Mesendoderm (in vitro differentiated cells): Measurements from ENCODE around the gene IKZF1.

Experiments used
- DNase-seq: peaks from one replicate; pipeline ENCODE4 v3.0.0; 2013
- H2AK5ac ChIP-seq: 2 replicates; pipeline ENCODE4 v1.6.1; 2013; ENCODE audit warnings: low read length, inconsistent platforms
- H2BK120ac ChIP-seq: 2 replicates; pipeline ENCODE4 v1.6.1; 2013; ENCODE audit warnings: low read depth, mild to moderate bottlenecking, low read length, moderate library complexity, mixed read lengths
- H2BK15ac ChIP-seq: replicated peaks from 2 replicates; pipeline ENCODE4 v1.6.1; 2013; ENCODE audit warnings: low read depth, mild to moderate bottlenecking, moderate library complexity
- H2BK5ac ChIP-seq: 2 replicates; pipeline ENCODE4 v1.6.1; 2013; ENCODE audit warnings: low read length, inconsistent platforms
- H3K18ac ChIP-seq: 2 replicates; pipeline ENCODE4 v1.6.1; 2013; ENCODE audit warnings: mild to moderate bottlenecking, low read length, mixed read lengths
- H3K23ac ChIP-seq: one replicate; pipeline ENCODE4 v1.6.1; 2013; ENCODE audit warnings: low read length
- H3K27ac ChIP-seq: 2 replicates; pipeline ENCODE4 v1.5.1; 2013; ENCODE audit warnings: low read depth, mild to moderate bottlenecking, inconsistent platforms, low read length, moderate library complexity
- H3K27me3 ChIP-seq: 2 replicates; pipeline ENCODE4 v1.6.1; 2013; ENCODE audit warnings: low read length, control low read depth, mild to moderate bottlenecking, inconsistent platforms; ENCODE audit not compliant: insufficient read depth, poor library complexity
- H3K36me3 ChIP-seq: 2 replicates; pipeline ENCODE4 v1.6.1; 2013; ENCODE audit warnings: low read length, inconsistent platforms; ENCODE audit not compliant: control insufficient read depth, insufficient read depth
- H3K4ac ChIP-seq: one replicate; pipeline ENCODE4 v1.6.1; 2013; ENCODE audit warnings: low read depth, mild to moderate bottlenecking, low read length, moderate library complexity
- H3K4me1 ChIP-seq: 2 replicates; pipeline ENCODE4 v1.6.1; 2013; ENCODE audit warnings: low read depth, low read length, inconsistent platforms; ENCODE audit not compliant: control insufficient read depth
- H3K4me2 ChIP-seq: 2 replicates; pipeline ENCODE4 v1.6.1; 2013; ENCODE audit warnings: low read length
- H3K4me3 ChIP-seq: 2 replicates; pipeline ENCODE4 v1.5.1; 2013; ENCODE audit warnings: mild to moderate bottlenecking, low read length
- H3K56ac ChIP-seq: one replicate; pipeline ENCODE4 v1.6.1; 2013; ENCODE audit warnings: low read length
- H3K79me1 ChIP-seq: 2 replicates; pipeline ENCODE4 v1.6.1; 2013; ENCODE audit warnings: low read length, inconsistent platforms
- H3K79me2 ChIP-seq: 2 replicates; pipeline ENCODE4 v1.6.1; 2013; ENCODE audit warnings: mild to moderate bottlenecking, low read length; ENCODE audit not compliant: control insufficient read depth, insufficient read depth
- H3K9ac ChIP-seq: 2 replicates; pipeline ENCODE4 v1.6.1; 2013; ENCODE audit warnings: low read length, inconsistent platforms
- H4K5ac ChIP-seq: one replicate; pipeline ENCODE4 v1.6.1; 2013; ENCODE audit warnings: low read length
- H4K8ac ChIP-seq: one replicate; pipeline ENCODE4 v1.6.1; 2013; ENCODE audit warnings: low read depth, mild to moderate bottlenecking, control low read depth, low read length, moderate library complexity
- WGBS: extraction: QIAGEN DNeasy Blood & Tissue Kit; methylation state at CpG from one replicate; pipeline ENCODE4 v1.1.7; 2013; ENCODE audit warnings: low lambda C conversion rate, missing lambda C conversion rate; ENCODE audit not compliant: insufficient coverage; ENCODE audit errors: extremely low coverage; 5-methylcytosine and 5-hydroxymethylcytosine counted together

IKZF1 gene

GRCh38 chr7:50353894-50354595 lies 49.5 kb downstream of the IKZF1 start:
- no peaks in the 10 kb centered on the region for H3K4me1 ChIP-seq
- H3K18ac ChIP-seq: no peak overlapping the region
- H3K27me3 ChIP-seq: no peaks in the 10 kb centered on the region
- H3K4me2 ChIP-seq: no peak overlapping the region
- no peak overlapping the region for H3K4ac ChIP-seq
- H2BK15ac ChIP-seq: no peak overlapping the region
- no peaks in the 10 kb centered on the region for H3K79me2 ChIP-seq
- H3K36me3 ChIP-seq: no peaks in the 10 kb centered on the region
- no CpG with 5 or more reads among the region's 9 CpGs for WGBS
- no peak overlapping the region for H3K4me3 ChIP-seq
- no peak overlapping the region for H3K56ac ChIP-seq
- no peak overlapping the region for H3K27ac ChIP-seq
- DNase-seq: no peak
- H3K23ac ChIP-seq: no peak overlapping the region
- H2AK5ac ChIP-seq: no peak overlapping the region
- H3K79me1 ChIP-seq: no peaks in the 10 kb centered on the region
- H3K9ac ChIP-seq: no peak overlapping the region
- no peak overlapping the region for H2BK5ac ChIP-seq
- no peak overlapping the region for H4K8ac ChIP-seq
- no peak overlapping the region for H4K5ac ChIP-seq
- no peak overlapping the region for H2BK120ac ChIP-seq

GRCh38 chr7:50355817-50356178 lies 51.3 kb downstream of the IKZF1 start:
- H2AK5ac ChIP-seq: no peak overlapping the region
- no CpG with 5 or more reads among the region's 9 CpGs for WGBS
- peaks cover 11% of the 10 kb centered on the region for H3K4me1 ChIP-seq
- no peak overlapping the region for H3K4me3 ChIP-seq
- H4K5ac ChIP-seq: no peak overlapping the region
- H3K4ac ChIP-seq: no peak overlapping the region
- H2BK5ac ChIP-seq: no peak overlapping the region
- peak; percentile 59 for DNase-seq
- no peak overlapping the region for H3K27ac ChIP-seq
- no peaks in the 10 kb centered on the region for H3K27me3 ChIP-seq
- H3K36me3 ChIP-seq: no peaks in the 10 kb centered on the region
- H3K18ac ChIP-seq: no peak overlapping the region
- H2BK120ac ChIP-seq: no peak overlapping the region
- no peaks in the 10 kb centered on the region for H3K79me1 ChIP-seq
- no peak overlapping the region for H3K4me2 ChIP-seq
- H2BK15ac ChIP-seq: no peak overlapping the region
- H3K9ac ChIP-seq: no peak overlapping the region
- no peaks in the 10 kb centered on the region for H3K79me2 ChIP-seq
- no peak overlapping the region for H4K8ac ChIP-seq
- H3K23ac ChIP-seq: no peak overlapping the region
- no peak overlapping the region for H3K56ac ChIP-seq

- Histone ChIP-seq H2BK15ac (no peak overlapping the region), H3K56ac (peak overlapping the region; percentile 56)
- DNase-seq: no peak
Observed at GRCh38 chr7:50356212-50356944, 51.9 kb downstream of the IKZF1 start.

GRCh38 chr7:50356945-50357268 lies 52.4 kb downstream of the IKZF1 start:
- no peak overlapping the region for H3K23ac ChIP-seq
- H3K27ac ChIP-seq: no peak overlapping the region
- no peak overlapping the region for H3K4me2 ChIP-seq
- no peak overlapping the region for H3K4me3 ChIP-seq
- no peak for DNase-seq
- no peak overlapping the region for H4K8ac ChIP-seq
- no peak overlapping the region for H2BK5ac ChIP-seq
- H3K79me1 ChIP-seq: no peaks in the 10 kb centered on the region
- no peaks in the 10 kb centered on the region for H3K36me3 ChIP-seq
- H2BK120ac ChIP-seq: no peak overlapping the region
- H3K79me2 ChIP-seq: no peaks in the 10 kb centered on the region
- H3K9ac ChIP-seq: no peak overlapping the region
- WGBS: no CpG with 5 or more reads among the region's 7 CpGs
- H4K5ac ChIP-seq: no peak overlapping the region
- H2BK15ac ChIP-seq: no peak overlapping the region
- H3K4me1 ChIP-seq: peaks cover 11% of the 10 kb centered on the region
- H3K27me3 ChIP-seq: no peaks in the 10 kb centered on the region
- no peak overlapping the region for H3K4ac ChIP-seq
- H3K18ac ChIP-seq: no peak overlapping the region
- no peak overlapping the region for H2AK5ac ChIP-seq
- H3K56ac ChIP-seq: no peak overlapping the region

More at GRCh38 chr7:50356212-50356944, 51.9 kb downstream of the IKZF1 start:
- H2BK120ac ChIP-seq: no peak overlapping the region
- no peaks in the 10 kb centered on the region for H3K79me1 ChIP-seq
- H3K18ac ChIP-seq: no peak overlapping the region
- no peak overlapping the region for H3K23ac ChIP-seq
- WGBS: no CpG with 5 or more reads among the region's 15 CpGs
- H3K9ac ChIP-seq: no peak overlapping the region
- no peak overlapping the region for H3K4me3 ChIP-seq
- H3K4ac ChIP-seq: no peak overlapping the region
- H2BK5ac ChIP-seq: no peak overlapping the region
- peak overlapping the region; percentile 52 for H2AK5ac ChIP-seq
- H4K8ac ChIP-seq: no peak overlapping the region
- H3K27me3 ChIP-seq: no peaks in the 10 kb centered on the region
- H3K36me3 ChIP-seq: no peaks in the 10 kb centered on the region
- H3K4me1 ChIP-seq: peaks cover 11% of the 10 kb centered on the region
- H3K27ac ChIP-seq: no peak overlapping the region
- no peaks in the 10 kb centered on the region for H3K79me2 ChIP-seq
- H4K5ac ChIP-seq: no peak overlapping the region
- H3K4me2 ChIP-seq: no peak overlapping the region

GRCh38 chr7:50357426-50357825 lies 52.9 kb downstream of the IKZF1 start:
- Histone ChIP-seq H4K5ac (no peak overlapping the region), H3K27ac (no peak overlapping the region), H3K4ac (no peak overlapping the region), H3K4me2 (no peak overlapping the region), H3K56ac (no peak overlapping the region), H3K27me3 (no peaks in the 10 kb centered on the region), H2AK5ac (no peak overlapping the region), H4K8ac (no peak overlapping the region), H3K23ac (no peak overlapping the region), H3K79me2 (no peaks in the 10 kb centered on the region), H2BK120ac (no peak overlapping the region), H3K9ac (no peak overlapping the region), H3K18ac (no peak overlapping the region), H2BK5ac (no peak overlapping the region), H3K4me1 (peaks cover 11% of the 10 kb centered on the region), H3K4me3 (no peak overlapping the region), H3K79me1 (no peaks in the 10 kb centered on the region), H3K36me3 (no peaks in the 10 kb centered on the region), H2BK15ac (no peak overlapping the region)
- WGBS: no CpG with 5 or more reads among the region's 8 CpGs
- DNase-seq: no peak
